Measurements from ENCODE around the gene DLL1.

DNA sequence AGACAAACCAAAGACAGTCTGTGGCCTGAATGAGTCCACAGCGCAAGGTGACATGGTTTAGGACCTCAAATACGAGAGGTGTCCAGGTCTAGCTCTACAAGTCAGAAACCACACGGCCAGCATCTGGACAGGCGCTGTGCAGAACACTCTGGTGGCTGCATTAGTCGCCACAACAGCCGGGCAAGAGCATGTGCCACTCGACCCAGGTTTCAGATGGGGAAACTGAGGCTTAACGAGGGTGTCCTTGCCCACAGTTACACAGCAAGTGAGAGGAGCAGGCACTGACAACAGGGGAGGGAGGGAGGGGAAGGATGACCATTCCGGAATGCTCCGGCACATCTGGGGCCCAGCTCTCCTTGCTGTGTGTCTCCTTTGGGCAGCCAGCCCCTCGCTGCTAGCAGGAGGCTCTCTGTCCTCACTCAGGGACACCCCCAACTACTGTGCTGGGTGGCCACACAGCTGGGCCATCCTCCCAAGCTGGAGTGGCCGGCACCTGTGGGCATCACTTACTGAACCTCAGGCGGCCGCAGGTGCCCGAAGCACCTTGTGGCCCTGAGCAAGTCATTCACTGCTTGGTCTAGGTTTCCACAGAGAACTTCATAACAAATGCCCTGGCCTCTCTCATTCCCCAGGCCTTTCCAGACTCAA, 6.6 kb downstream of the DLL1 start:
- TF ChIP-seq, protein P1, sequence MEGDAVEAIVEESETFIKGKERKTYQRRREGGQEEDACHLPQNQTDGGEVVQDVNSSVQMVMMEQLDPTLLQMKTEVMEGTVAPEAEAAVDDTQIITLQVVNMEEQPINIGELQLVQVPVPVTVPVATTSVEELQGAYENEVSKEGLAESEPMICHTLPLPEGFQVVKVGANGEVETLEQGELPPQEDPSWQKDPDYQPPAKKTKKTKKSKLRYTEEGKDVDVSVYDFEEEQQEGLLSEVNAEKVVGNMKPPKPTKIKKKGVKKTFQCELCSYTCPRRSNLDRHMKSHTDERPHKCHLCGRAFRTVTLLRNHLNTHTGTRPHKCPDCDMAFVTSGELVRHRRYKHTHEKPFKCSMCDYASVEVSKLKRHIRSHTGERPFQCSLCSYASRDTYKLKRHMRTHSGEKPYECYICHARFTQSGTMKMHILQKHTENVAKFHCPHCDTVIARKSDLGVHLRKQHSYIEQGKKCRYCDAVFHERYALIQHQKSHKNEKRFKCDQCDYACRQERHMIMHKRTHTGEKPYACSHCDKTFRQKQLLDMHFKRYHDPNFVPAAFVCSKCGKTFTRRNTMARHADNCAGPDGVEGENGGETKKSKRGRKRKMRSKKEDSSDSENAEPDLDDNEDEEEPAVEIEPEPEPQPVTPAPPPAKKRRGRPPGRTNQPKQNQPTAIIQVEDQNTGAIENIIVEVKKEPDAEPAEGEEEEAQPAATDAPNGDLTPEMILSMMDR (conservative IDR thresholded peaks at IDR 0.05 in 1 of 2, IDR thresholded peaks at IDR 0.05 in 1 of 2; ENCODE audit: extremely low read depth in 1 of 2, insufficient read depth in 1 of 2, low read depth in 1 of 2, low read length in 2 of 2): no peak
- no peak for TF ChIP-seq EZH2 (IDR thresholded peaks at IDR 0.05; ENCODE audit: borderline replicate concordance, low read length)
